GM12891 (cell line): ENCODE results near the gene BNC2.

Source experiments
- PAX5 ChIP-seq: IDR thresholded peaks from 2 replicates; pipeline ENCODE4 v1.6.1; 2011; ENCODE audit warnings: low read length, moderate library complexity, mild to moderate bottlenecking; ENCODE audit not compliant: insufficient read depth, severe bottlenecking
- POLR2A ChIP-seq: IDR thresholded peaks from 2 replicates; pipeline ENCODE4 v1.6.1; 2011; ENCODE audit warnings: low read depth, low read length, control low read depth
- POLR2AphosphoS5 ChIP-seq: IDR thresholded peaks from 2 replicates; pipeline ENCODE4 v1.6.1; 2011; ENCODE audit warnings: low read depth, low read length, control low read depth
- SPI1 ChIP-seq: IDR thresholded peaks from 2 replicates; pipeline ENCODE4 v1.6.1; 2011; ENCODE audit warnings: low read depth, low read length, control low read depth
- TAF1 ChIP-seq: IDR thresholded peaks from 2 replicates; pipeline ENCODE4 v1.6.1; 2011; ENCODE audit warnings: low read depth, low read length, control low read depth

GRCh38 chr9:16405421-16405820 is 465.0 kb downstream of the BNC2 start:
- no peak for TF ChIP-seq POLR2A
- no peak for TF ChIP-seq POLR2AphosphoS5
- no peak for TF ChIP-seq TAF1
- no peak for TF ChIP-seq PAX5
- no peak for TF ChIP-seq SPI1
